Chondrocyte (in vitro differentiated cells): Measurements from ENCODE around the gene IFT172. TPM values are rescaled to one million over a fixed set of nuclear protein-coding genes. Genes with fewer than 3 reads are reported as not detected.

ENCODE experiments used
- DNase-seq: peaks from one replicate; pipeline ENCODE4 v3.0.0; 2021; ENCODE audit warnings: mixed read lengths, low spot score
- H3K27ac Mint-ChIP-seq: one replicate; pipeline ENCODE4 v1.8.0; 2021; ENCODE audit warnings: mild to moderate bottlenecking, moderate library complexity, mixed read lengths; ENCODE audit not compliant: unreplicated experiment
- H3K27me3 Mint-ChIP-seq: 2 replicates; pipeline ENCODE4 v1.8.0; 2021; ENCODE audit warnings: low read depth, mixed read lengths
- H3K36me3 Mint-ChIP-seq: 2 replicates; pipeline ENCODE4 v1.8.0; 2021; ENCODE audit warnings: low read depth, mixed read lengths
- H3K4me1 Mint-ChIP-seq: 2 replicates; pipeline ENCODE4 v1.8.0; 2021; ENCODE audit warnings: low read depth, mild to moderate bottlenecking, mixed read lengths
- H3K4me3 Mint-ChIP-seq: one replicate; pipeline ENCODE4 v1.8.0; 2021; ENCODE audit warnings: mild to moderate bottlenecking, moderate library complexity, mixed read lengths; ENCODE audit not compliant: unreplicated experiment
- H3K9me3 Mint-ChIP-seq: 2 replicates; pipeline ENCODE4 v1.8.0; 2021; ENCODE audit warnings: low read depth, mixed read lengths
- CTCF ChIP-seq: fragments of 200-600 bp; sonication (generic); IDR thresholded peaks from 2 replicates; pipeline ENCODE4 v1.5.0; 2021; ENCODE audit warnings: antibody characterized with exemption, mild to moderate bottlenecking, moderate library complexity
- total RNA-seq: library from RNA; stranded (reverse); gene quantifications from 3 replicates; pipeline ENCODE4 v1.2.1, GENCODE V29; 2021

IFT172 gene
- total RNA-seq, 1 donor from 2014 or later: 21.5 TPM

- no peak for TF ChIP-seq CTCF
- Mint-ChIP-seq H3K36me3 (peaks cover 18% of the 10 kb centered on the region), H3K4me1 (no peaks in the 10 kb centered on the region), H3K9me3 (no peaks in the 10 kb centered on the region), H3K27me3 (no peaks in the 10 kb centered on the region), H3K4me3 (no peak overlapping the region), H3K27ac (no peak overlapping the region)
- no peak for DNase-seq
These were observed 25.1 kb downstream of the IFT172 start for GRCh38 chr2:27464443-27464842.

GRCh38 chr2:27461118-27461517 lies 28.4 kb downstream of the IFT172 start:
- no peaks in the 10 kb centered on the region for H3K4me1 Mint-ChIP-seq
- no peak for TF ChIP-seq CTCF
- H3K36me3 Mint-ChIP-seq: peaks cover 39% of the 10 kb centered on the region
- H3K27ac Mint-ChIP-seq: no peak overlapping the region
- H3K27me3 Mint-ChIP-seq: no peaks in the 10 kb centered on the region
- no peak overlapping the region for H3K4me3 Mint-ChIP-seq
- no peaks in the 10 kb centered on the region for H3K9me3 Mint-ChIP-seq
- DNase-seq: no peak

GRCh38 chr2:27453968-27454367 lies 35.6 kb downstream of the IFT172 start:
- Mint-ChIP-seq H3K27me3 (no peaks in the 10 kb centered on the region), H3K9me3 (no peaks in the 10 kb centered on the region), H3K4me3 (no peak overlapping the region), H3K36me3 (peaks cover 46% of the 10 kb centered on the region), H3K4me1 (no peaks in the 10 kb centered on the region), H3K27ac (no peak overlapping the region)
- DNase-seq: no peak
- no peak for TF ChIP-seq CTCF

GRCh38 chr2:27451095-27451494 lies 38.4 kb downstream of the IFT172 start:
- Mint-ChIP-seq H3K27me3 (no peaks in the 10 kb centered on the region), H3K4me3 (no peak overlapping the region), H3K4me1 (no peaks in the 10 kb centered on the region), H3K9me3 (no peaks in the 10 kb centered on the region), H3K27ac (no peak overlapping the region), H3K36me3 (peaks cover 37% of the 10 kb centered on the region)
- TF ChIP-seq CTCF: no peak
- DNase-seq: no peak

GRCh38 chr2:27448381-27448780 lies 41.2 kb downstream of the IFT172 start:
- Mint-ChIP-seq H3K27ac (no peak overlapping the region), H3K36me3 (peaks cover 23% of the 10 kb centered on the region), H3K4me1 (no peaks in the 10 kb centered on the region), H3K9me3 (no peaks in the 10 kb centered on the region), H3K27me3 (no peaks in the 10 kb centered on the region), H3K4me3 (no peak overlapping the region)
- DNase-seq: no peak
- no peak for TF ChIP-seq CTCF
